GM23338 (cell line): Measurements from ENCODE around the gene SMIM22.

ENCODE experiments used
- CREB1 ChIP-seq: fragments of 250-450 bp; sonication (Bioruptor Pico); IDR thresholded peaks from 2 replicates; pipeline ENCODE4 v1.5.0; 2020; ENCODE audit warnings: low read depth, mild to moderate bottlenecking, moderate library complexity
- EZH2 ChIP-seq: fragments of 200-600 bp; sonication (generic); IDR thresholded peaks from one replicate; pipeline ENCODE4 v1.8.0; 2017; ENCODE audit warnings: antibody characterized with exemption, mild to moderate bottlenecking, low read depth; ENCODE audit not compliant: unreplicated experiment
- EZH2phosphoT487 ChIP-seq: fragments of 200-600 bp; sonication (generic); IDR thresholded peaks from one replicate; pipeline ENCODE4 v1.8.1; 2018; ENCODE audit warnings: antibody characterized with exemption; ENCODE audit not compliant: unreplicated experiment
- JUNB ChIP-seq: IDR thresholded peaks from one replicate; pipeline ENCODE4 v1.6.1; 2016; ENCODE audit warnings: antibody characterized with exemption; ENCODE audit not compliant: unreplicated experiment
- NANOG ChIP-seq: IDR thresholded peaks from 2 replicates; pipeline ENCODE4 v1.6.1; 2016; ENCODE audit warnings: antibody characterized with exemption, borderline replicate concordance
- POLR2AphosphoS5 ChIP-seq: IDR thresholded peaks from 2 replicates; pipeline ENCODE4 v1.6.1; 2016; ENCODE audit warnings: antibody characterized with exemption, low read depth
- ZNF114 ChIP-seq: fragments of 250-450 bp; sonication (Bioruptor Pico); IDR thresholded peaks from 2 replicates; pipeline ENCODE4 v1.5.0; 2020; ENCODE audit warnings: mild to moderate bottlenecking, moderate library complexity
- ZNF331 ChIP-seq: fragments of 250-450 bp; sonication (Bioruptor Pico); IDR thresholded peaks from 2 replicates; pipeline ENCODE4 v1.5.0; 2020; ENCODE audit warnings: low read depth, mild to moderate bottlenecking, moderate library complexity
- TF ChIP-seq, protein P1 (sequence below), 2 experiments: fragments of 200-600 bp in 1 of 2; sonication (generic) in 1 of 2; conservative IDR thresholded peaks; 2 replicates each; pipeline versions ENCODE4 v1.5.1 to v1.6.1; 2016 to 2017; ENCODE audit warnings: antibody characterized with exemption in 2 of 2, low read depth in 2 of 2, mild to moderate bottlenecking in 2 of 2, moderate library complexity in 1 of 2
- TF ChIP-seq, protein P2 (sequence below): IDR thresholded peaks from one replicate; pipeline ENCODE4 v1.6.1; 2018; ENCODE audit warnings: antibody characterized with exemption; ENCODE audit not compliant: unreplicated experiment
- TF ChIP-seq, protein P3 (sequence below): IDR thresholded peaks from 2 replicates; pipeline ENCODE4 v1.6.1; 2016; ENCODE audit warnings: antibody characterized with exemption
- TF ChIP-seq, protein P4 (sequence below): fragments of 250-450 bp; sonication (Bioruptor Pico); IDR thresholded peaks from 2 replicates; pipeline ENCODE4 v1.5.0; 2020; ENCODE audit warnings: mild to moderate bottlenecking, moderate library complexity

DNA sequence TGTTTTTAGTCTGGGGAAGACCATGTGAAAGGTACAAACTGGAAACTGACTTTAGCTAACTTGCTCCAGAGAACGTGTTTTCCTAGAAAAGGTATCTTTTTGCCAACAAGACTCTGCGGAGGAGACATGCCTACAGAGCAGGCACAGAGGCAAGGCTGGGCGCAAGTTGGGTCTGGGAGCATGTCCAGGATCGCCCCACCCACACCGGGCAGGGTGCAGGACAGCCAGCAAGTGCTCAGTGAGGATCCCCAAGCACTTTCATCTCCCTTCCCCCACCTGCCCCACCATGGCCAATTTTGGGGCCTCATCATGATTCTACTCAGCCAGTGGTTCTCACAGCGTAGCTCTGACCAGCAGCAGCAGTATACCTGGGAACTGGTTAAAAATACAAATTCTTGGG lies 25.5 kb downstream of the SMIM22 start:
- TF ChIP-seq JUNB (no peak), EZH2 (no peak), CREB1 (CRISPR knock-in tag) (no peak), POLR2AphosphoS5 (no peak), EZH2phosphoT487 (no peak), ZNF331 (CRISPR knock-in tag) (no peak), ZNF114 (CRISPR knock-in tag) (no peak), NANOG (no peak)
- TF ChIP-seq, protein P1, sequence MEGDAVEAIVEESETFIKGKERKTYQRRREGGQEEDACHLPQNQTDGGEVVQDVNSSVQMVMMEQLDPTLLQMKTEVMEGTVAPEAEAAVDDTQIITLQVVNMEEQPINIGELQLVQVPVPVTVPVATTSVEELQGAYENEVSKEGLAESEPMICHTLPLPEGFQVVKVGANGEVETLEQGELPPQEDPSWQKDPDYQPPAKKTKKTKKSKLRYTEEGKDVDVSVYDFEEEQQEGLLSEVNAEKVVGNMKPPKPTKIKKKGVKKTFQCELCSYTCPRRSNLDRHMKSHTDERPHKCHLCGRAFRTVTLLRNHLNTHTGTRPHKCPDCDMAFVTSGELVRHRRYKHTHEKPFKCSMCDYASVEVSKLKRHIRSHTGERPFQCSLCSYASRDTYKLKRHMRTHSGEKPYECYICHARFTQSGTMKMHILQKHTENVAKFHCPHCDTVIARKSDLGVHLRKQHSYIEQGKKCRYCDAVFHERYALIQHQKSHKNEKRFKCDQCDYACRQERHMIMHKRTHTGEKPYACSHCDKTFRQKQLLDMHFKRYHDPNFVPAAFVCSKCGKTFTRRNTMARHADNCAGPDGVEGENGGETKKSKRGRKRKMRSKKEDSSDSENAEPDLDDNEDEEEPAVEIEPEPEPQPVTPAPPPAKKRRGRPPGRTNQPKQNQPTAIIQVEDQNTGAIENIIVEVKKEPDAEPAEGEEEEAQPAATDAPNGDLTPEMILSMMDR (conservative IDR thresholded peaks at IDR 0.05; ENCODE audit: low read depth in 2 of 2) = no peak
- TF ChIP-seq, protein P2, sequence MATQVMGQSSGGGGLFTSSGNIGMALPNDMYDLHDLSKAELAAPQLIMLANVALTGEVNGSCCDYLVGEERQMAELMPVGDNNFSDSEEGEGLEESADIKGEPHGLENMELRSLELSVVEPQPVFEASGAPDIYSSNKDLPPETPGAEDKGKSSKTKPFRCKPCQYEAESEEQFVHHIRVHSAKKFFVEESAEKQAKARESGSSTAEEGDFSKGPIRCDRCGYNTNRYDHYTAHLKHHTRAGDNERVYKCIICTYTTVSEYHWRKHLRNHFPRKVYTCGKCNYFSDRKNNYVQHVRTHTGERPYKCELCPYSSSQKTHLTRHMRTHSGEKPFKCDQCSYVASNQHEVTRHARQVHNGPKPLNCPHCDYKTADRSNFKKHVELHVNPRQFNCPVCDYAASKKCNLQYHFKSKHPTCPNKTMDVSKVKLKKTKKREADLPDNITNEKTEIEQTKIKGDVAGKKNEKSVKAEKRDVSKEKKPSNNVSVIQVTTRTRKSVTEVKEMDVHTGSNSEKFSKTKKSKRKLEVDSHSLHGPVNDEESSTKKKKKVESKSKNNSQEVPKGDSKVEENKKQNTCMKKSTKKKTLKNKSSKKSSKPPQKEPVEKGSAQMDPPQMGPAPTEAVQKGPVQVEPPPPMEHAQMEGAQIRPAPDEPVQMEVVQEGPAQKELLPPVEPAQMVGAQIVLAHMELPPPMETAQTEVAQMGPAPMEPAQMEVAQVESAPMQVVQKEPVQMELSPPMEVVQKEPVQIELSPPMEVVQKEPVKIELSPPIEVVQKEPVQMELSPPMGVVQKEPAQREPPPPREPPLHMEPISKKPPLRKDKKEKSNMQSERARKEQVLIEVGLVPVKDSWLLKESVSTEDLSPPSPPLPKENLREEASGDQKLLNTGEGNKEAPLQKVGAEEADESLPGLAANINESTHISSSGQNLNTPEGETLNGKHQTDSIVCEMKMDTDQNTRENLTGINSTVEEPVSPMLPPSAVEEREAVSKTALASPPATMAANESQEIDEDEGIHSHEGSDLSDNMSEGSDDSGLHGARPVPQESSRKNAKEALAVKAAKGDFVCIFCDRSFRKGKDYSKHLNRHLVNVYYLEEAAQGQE = no peak
- TF ChIP-seq, protein P3, sequence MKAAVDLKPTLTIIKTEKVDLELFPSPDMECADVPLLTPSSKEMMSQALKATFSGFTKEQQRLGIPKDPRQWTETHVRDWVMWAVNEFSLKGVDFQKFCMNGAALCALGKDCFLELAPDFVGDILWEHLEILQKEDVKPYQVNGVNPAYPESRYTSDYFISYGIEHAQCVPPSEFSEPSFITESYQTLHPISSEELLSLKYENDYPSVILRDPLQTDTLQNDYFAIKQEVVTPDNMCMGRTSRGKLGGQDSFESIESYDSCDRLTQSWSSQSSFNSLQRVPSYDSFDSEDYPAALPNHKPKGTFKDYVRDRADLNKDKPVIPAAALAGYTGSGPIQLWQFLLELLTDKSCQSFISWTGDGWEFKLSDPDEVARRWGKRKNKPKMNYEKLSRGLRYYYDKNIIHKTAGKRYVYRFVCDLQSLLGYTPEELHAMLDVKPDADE = no peak
- TF ChIP-seq, protein P4, sequence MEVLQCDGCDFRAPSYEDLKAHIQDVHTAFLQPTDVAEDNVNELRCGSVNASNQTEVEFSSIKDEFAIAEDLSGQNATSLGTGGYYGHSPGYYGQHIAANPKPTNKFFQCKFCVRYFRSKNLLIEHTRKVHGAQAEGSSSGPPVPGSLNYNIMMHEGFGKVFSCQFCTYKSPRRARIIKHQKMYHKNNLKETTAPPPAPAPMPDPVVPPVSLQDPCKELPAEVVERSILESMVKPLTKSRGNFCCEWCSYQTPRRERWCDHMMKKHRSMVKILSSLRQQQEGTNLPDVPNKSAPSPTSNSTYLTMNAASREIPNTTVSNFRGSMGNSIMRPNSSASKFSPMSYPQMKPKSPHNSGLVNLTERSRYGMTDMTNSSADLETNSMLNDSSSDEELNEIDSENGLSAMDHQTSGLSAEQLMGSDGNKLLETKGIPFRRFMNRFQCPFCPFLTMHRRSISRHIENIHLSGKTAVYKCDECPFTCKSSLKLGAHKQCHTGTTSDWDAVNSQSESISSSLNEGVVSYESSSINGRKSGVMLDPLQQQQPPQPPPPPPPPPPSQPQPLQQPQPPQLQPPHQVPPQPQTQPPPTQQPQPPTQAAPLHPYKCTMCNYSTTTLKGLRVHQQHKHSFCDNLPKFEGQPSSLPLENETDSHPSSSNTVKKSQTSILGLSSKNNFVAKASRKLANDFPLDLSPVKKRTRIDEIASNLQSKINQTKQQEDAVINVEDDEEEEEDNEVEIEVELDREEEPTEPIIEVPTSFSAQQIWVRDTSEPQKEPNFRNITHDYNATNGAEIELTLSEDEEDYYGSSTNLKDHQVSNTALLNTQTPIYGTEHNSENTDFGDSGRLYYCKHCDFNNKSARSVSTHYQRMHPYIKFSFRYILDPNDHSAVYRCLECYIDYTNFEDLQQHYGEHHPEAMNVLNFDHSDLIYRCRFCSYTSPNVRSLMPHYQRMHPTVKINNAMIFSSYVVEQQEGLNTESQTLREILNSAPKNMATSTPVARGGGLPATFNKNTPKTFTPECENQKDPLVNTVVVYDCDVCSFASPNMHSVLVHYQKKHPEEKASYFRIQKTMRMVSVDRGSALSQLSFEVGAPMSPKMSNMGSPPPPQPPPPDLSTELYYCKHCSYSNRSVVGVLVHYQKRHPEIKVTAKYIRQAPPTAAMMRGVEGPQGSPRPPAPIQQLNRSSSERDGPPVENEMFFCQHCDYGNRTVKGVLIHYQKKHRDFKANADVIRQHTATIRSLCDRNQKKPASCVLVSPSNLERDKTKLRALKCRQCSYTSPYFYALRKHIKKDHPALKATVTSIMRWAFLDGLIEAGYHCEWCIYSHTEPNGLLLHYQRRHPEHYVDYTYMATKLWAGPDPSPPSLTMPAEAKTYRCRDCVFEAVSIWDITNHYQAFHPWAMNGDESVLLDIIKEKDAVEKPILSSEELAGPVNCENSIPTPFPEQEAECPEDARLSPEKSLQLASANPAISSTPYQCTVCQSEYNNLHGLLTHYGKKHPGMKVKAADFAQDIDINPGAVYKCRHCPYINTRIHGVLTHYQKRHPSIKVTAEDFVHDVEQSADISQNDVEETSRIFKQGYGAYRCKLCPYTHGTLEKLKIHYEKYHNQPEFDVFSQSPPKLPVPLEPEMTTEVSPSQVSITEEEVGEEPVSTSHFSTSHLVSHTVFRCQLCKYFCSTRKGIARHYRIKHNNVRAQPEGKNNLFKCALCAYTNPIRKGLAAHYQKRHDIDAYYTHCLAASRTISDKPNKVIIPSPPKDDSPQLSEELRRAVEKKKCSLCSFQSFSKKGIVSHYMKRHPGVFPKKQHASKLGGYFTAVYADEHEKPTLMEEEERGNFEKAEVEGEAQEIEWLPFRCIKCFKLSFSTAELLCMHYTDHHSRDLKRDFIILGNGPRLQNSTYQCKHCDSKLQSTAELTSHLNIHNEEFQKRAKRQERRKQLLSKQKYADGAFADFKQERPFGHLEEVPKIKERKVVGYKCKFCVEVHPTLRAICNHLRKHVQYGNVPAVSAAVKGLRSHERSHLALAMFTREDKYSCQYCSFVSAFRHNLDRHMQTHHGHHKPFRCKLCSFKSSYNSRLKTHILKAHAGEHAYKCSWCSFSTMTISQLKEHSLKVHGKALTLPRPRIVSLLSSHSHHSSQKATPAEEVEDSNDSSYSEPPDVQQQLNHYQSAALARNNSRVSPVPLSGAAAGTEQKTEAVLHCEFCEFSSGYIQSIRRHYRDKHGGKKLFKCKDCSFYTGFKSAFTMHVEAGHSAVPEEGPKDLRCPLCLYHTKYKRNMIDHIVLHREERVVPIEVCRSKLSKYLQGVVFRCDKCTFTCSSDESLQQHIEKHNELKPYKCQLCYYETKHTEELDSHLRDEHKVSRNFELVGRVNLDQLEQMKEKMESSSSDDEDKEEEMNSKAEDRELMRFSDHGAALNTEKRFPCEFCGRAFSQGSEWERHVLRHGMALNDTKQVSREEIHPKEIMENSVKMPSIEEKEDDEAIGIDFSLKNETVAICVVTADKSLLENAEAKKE (CRISPR knock-in tag) = no peak
